GM18909 (cell line): ENCODE results near the gene CTRB2.
"Not testable (repeated sequence)": the region's sequence is repeated elsewhere in the genome, so short reads cannot be mapped to it uniquely, and the experiment has no call there.

Experiments
- ATAC-seq: cut with Tn5 transposase; IDR thresholded peaks from one replicate; pipeline ENCODE4 v1.9.1; 2021; ENCODE audit warnings: mild to moderate bottlenecking; ENCODE audit not compliant: unreplicated experiment, poor library complexity

Gene CTRB2

GRCh38 chr16:75243667-75244224 is 36.8 kb upstream of the CTRB2 start:
- ATAC-seq, result no peak

GRCh38 chr16:75242436-75243078 is 35.6 kb upstream of the CTRB2 start:
- ATAC-seq, result not testable (repeated sequence)

- no peak for ATAC-seq
These were observed 35.0 kb upstream of the CTRB2 start for GRCh38 chr16:75241955-75242354.

- no peak for ATAC-seq
These were observed 34.5 kb upstream of the CTRB2 start for GRCh38 chr16:75241412-75241811.

- ATAC-seq, result not testable (repeated sequence)
These were observed 33.7 kb upstream of the CTRB2 start for GRCh38 chr16:75240633-75241032.

- ATAC-seq, result no peak
These were observed 32.7 kb upstream of the CTRB2 start for GRCh38 chr16:75239542-75240122.

- ATAC-seq, result no peak
These were observed 32.0 kb upstream of the CTRB2 start for GRCh38 chr16:75238853-75239541.

- ATAC-seq, result no peak
These were observed 31.3 kb upstream of the CTRB2 start for GRCh38 chr16:75238132-75238852.

- ATAC-seq, result no peak
These were observed 30.6 kb upstream of the CTRB2 start for GRCh38 chr16:75237398-75238131.

GRCh38 chr16:75236736-75237397 is 29.9 kb upstream of the CTRB2 start:
- no peak for ATAC-seq

GRCh38 chr16:75236232-75236631 is 29.3 kb upstream of the CTRB2 start:
- no peak for ATAC-seq

- ATAC-seq, result no peak
These were observed 28.8 kb upstream of the CTRB2 start for GRCh38 chr16:75235721-75236193.

- ATAC-seq, result no peak
These were observed 28.1 kb upstream of the CTRB2 start for GRCh38 chr16:75234856-75235696.

GRCh38 chr16:75233611-75233938 is 26.6 kb upstream of the CTRB2 start:
- no peak for ATAC-seq

GRCh38 chr16:75231570-75231969 is 24.6 kb upstream of the CTRB2 start:
- no peak for ATAC-seq

GRCh38 chr16:75230471-75231110 is 23.6 kb upstream of the CTRB2 start:
- no peak for ATAC-seq

- ATAC-seq, result no peak
These were observed 22.4 kb upstream of the CTRB2 start for GRCh38 chr16:75229172-75230031.
